ENCODE results near the gene IPCEF1.

GRCh38 chr6:154318721-154319120, 37.9 kb downstream of the IPCEF1 start:
- TF ChIP-seq POLR2A (IDR thresholded peaks at IDR 0.05; ENCODE audit: low read depth, low read length), result no peak
- no peak for TF ChIP-seq TAF1 (IDR thresholded peaks at IDR 0.05; ENCODE audit: borderline replicate concordance, low read depth, low read length)
- TF ChIP-seq POLR2AphosphoS5 (IDR thresholded peaks at IDR 0.05; ENCODE audit: low read depth, low read length), result no peak
